Measurements from ENCODE around the gene MRTFA. TPM values are rescaled to one million over a fixed set of nuclear protein-coding genes. Genes with fewer than 3 reads are reported as not detected.

Gene MRTFA
- total RNA-seq, 1 donor from 2014 or later, result 48.9 TPM

- no peak overlapping the region for H3K27ac Mint-ChIP-seq
- peaks cover 28% of the 10 kb centered on the region for H3K4me1 Mint-ChIP-seq (ENCODE audit: low read depth)
- H3K27me3 Mint-ChIP-seq (ENCODE audit: low read depth), result no peaks in the 10 kb centered on the region
- peaks cover 4% of the 10 kb centered on the region for H3K36me3 Mint-ChIP-seq (ENCODE audit: low read depth)
- intact Hi-C loops (cut with micrococcal nuclease), result loop anchor here (2.0 kb wide), 1 partner anchor 42 kb away; no protein-coding TSS in a partner anchor
- DNase-seq (ENCODE audit: low spot score), result no peak
- no peaks in the 10 kb centered on the region for H3K9me3 Mint-ChIP-seq
- no peak overlapping the region for H3K4me3 Mint-ChIP-seq (ENCODE audit: low read depth)
Measured at GRCh38 chr22:40479126-40479800, 157.3 kb downstream of the MRTFA start.

DNA sequence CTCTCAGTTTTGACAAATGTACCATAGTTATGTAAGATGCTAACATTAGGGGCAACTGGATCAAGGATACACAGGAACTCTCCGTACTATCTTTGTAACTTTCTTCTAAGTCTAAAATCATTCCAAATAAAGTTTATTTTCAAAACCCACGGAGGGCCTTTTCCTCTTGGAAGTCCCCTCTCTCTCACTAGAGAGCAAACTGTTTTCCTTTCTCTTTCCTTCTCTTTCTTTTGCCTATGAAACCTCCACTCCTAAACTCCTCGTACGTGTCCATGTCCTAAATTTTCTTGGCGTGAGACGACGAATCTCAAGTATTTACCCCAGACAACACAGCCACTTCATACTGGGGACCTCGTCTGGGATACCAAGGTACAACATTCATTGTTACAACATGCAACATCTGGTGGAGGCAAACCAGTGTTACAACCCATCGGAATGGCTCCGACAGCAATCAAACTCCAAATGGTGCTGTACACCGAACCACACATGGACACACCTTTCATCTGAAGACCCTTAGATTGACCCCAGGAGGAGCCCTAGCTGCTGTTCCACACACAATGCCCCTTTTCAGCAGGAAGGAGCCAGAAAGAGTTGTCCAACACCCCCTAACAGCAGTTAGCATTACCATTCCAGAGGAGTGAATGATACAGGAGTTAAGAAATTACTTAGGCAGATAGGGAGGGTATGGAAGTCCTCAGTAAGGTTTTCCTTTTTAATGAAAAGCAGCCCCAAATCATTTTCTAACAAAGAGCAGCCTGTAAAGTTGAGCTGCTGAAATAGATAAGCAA, 158.0 kb downstream of the MRTFA start:
- Mint-ChIP-seq H3K27ac (no peak overlapping the region), H3K36me3 (ENCODE audit: low read depth) (peaks cover 4% of the 10 kb centered on the region), H3K27me3 (ENCODE audit: low read depth) (no peaks in the 10 kb centered on the region), H3K4me3 (ENCODE audit: low read depth) (no peak overlapping the region), H3K9me3 (no peaks in the 10 kb centered on the region), H3K4me1 (ENCODE audit: low read depth) (peaks cover 34% of the 10 kb centered on the region)
- DNase-seq (ENCODE audit: low spot score), result no peak
- intact Hi-C loops (cut with micrococcal nuclease), result loop anchor here (2.0 kb wide), 1 partner anchor 42 kb away; no protein-coding TSS in a partner anchor

DNA sequence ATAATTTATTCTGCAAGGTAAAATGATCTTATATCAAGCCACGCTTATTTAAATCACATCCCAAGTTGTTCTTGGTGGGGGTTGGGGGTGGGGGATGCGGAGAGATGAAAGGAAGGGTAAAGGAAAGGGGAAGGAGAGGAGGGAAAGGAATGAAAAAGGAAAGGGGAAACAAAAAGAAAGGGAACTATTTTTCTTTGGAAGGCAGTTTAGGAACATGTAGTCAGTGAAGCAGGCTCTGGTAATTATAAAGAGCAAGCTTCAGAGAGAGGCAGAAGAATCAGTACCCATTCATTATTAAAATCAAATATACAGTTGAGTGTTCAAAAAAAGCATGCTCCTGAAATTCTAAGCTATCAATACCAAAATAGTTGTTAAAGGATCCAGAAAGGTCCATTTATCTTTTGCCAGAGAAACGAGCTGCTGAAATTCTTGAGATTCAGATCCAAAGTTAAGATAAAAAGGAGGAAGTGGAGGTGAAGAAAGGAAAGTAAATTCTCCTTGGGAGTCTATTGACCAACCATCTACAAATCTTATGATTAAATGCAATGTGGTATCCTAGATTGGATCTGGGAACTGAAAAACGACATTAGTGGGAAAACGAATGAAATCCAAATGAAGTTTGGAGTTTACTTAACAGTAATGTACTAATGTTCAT, 158.7 kb downstream of the MRTFA start:
- no peak for DNase-seq (ENCODE audit: low spot score)
- no peak overlapping the region for H3K4me3 Mint-ChIP-seq (ENCODE audit: low read depth)
- peaks cover 4% of the 10 kb centered on the region for H3K36me3 Mint-ChIP-seq (ENCODE audit: low read depth)
- no peaks in the 10 kb centered on the region for H3K9me3 Mint-ChIP-seq
- peaks cover 36% of the 10 kb centered on the region for H3K4me1 Mint-ChIP-seq (ENCODE audit: low read depth)
- no peaks in the 10 kb centered on the region for H3K27me3 Mint-ChIP-seq (ENCODE audit: low read depth)
- H3K27ac Mint-ChIP-seq, result peak overlapping the region; percentile 44
- intact Hi-C loops (cut with micrococcal nuclease), result loop anchor here (2.0 kb wide), 1 partner anchor 41 kb away; no protein-coding TSS in a partner anchor

- no peaks in the 10 kb centered on the region for H3K27me3 Mint-ChIP-seq (ENCODE audit: low read depth)
- H3K4me1 Mint-ChIP-seq (ENCODE audit: low read depth), result peaks cover 39% of the 10 kb centered on the region
- peak overlapping the region; percentile 23 for H3K27ac Mint-ChIP-seq
- H3K36me3 Mint-ChIP-seq (ENCODE audit: low read depth), result no peaks in the 10 kb centered on the region
- no peaks in the 10 kb centered on the region for H3K9me3 Mint-ChIP-seq
- intact Hi-C loops (cut with micrococcal nuclease), result no loop called here
- no peak for DNase-seq (ENCODE audit: low spot score)
- H3K4me3 Mint-ChIP-seq (ENCODE audit: low read depth), result no peak overlapping the region
Measured at GRCh38 chr22:40476341-40476740, 160.2 kb downstream of the MRTFA start.

DNA sequence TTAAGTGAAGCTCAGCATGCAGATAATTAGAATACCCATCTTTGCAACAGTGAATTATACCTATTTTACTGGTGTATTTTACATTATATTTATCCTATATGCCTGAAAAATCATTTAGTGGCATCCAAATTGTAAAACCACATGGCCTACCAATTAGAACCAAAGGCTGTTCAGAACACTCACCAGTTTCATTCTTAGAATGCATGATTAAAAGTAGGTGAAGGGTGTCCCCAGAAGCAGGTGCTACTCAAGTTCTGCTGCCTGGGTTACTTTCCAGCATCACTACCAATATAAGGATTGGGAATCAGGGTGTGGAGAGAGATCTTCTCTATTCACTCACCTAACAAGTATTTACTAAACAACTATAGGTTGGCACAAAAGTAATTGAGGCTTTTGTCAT, 162.8 kb downstream of the MRTFA start:
- no peak for DNase-seq (ENCODE audit: low spot score)
- intact Hi-C loops (cut with micrococcal nuclease), result no loop called here
- Mint-ChIP-seq H3K9me3 (no peaks in the 10 kb centered on the region), H3K27me3 (ENCODE audit: low read depth) (no peaks in the 10 kb centered on the region), H3K4me1 (ENCODE audit: low read depth) (peaks cover 39% of the 10 kb centered on the region), H3K36me3 (ENCODE audit: low read depth) (peaks cover 3% of the 10 kb centered on the region), H3K4me3 (ENCODE audit: low read depth) (no peak overlapping the region), H3K27ac (no peak overlapping the region)

- H3K27ac Mint-ChIP-seq, result no peak overlapping the region
- intact Hi-C loops (cut with micrococcal nuclease), result no loop called here
Measured at GRCh38 chr22:40472579-40472978, 163.9 kb downstream of the MRTFA start.

GRCh38 chr22:40472051-40472450, 164.5 kb downstream of the MRTFA start:
- Mint-ChIP-seq H3K36me3 (ENCODE audit: low read depth) (peaks cover 3% of the 10 kb centered on the region), H3K27ac (no peak overlapping the region), H3K9me3 (no peaks in the 10 kb centered on the region), H3K27me3 (ENCODE audit: low read depth) (no peaks in the 10 kb centered on the region), H3K4me1 (ENCODE audit: low read depth) (peaks cover 39% of the 10 kb centered on the region), H3K4me3 (ENCODE audit: low read depth) (no peak overlapping the region)
- no peak for DNase-seq (ENCODE audit: low spot score)
- intact Hi-C loops (cut with micrococcal nuclease), result no loop called here

More at GRCh38 chr22:40472579-40472978, 163.9 kb downstream of the MRTFA start:
- peaks cover 35% of the 10 kb centered on the region for H3K4me1 Mint-ChIP-seq (ENCODE audit: low read depth)
- no peaks in the 10 kb centered on the region for H3K9me3 Mint-ChIP-seq
- H3K36me3 Mint-ChIP-seq (ENCODE audit: low read depth), result peaks cover 3% of the 10 kb centered on the region
- DNase-seq (ENCODE audit: low spot score), result no peak
- H3K27me3 Mint-ChIP-seq (ENCODE audit: low read depth), result no peaks in the 10 kb centered on the region
- H3K4me3 Mint-ChIP-seq (ENCODE audit: low read depth), result no peak overlapping the region

DNA sequence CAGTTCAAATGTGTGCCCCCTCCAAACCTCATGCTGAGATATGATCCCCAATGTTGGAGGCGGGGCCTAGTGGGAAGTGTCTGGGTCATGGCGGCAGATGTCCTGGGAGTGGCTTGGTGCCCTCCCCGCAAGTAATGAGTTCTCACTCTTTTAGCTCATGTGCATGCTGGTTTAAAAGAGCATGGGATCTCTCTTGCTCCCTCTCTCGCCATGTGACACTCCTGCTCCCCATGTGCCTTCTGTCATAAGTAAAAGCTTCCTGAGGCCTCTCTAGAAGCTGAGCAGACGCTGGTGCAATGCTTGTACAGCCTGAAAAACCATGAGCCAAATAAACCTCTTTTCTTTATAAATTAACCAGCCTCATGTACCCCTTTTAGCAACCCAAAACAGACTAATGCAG, 167.3 kb downstream of the MRTFA start:
- no peak overlapping the region for H3K27ac Mint-ChIP-seq
- intact Hi-C loops (cut with micrococcal nuclease), result no loop called here
- peaks cover 3% of the 10 kb centered on the region for H3K36me3 Mint-ChIP-seq (ENCODE audit: low read depth)
- no peaks in the 10 kb centered on the region for H3K9me3 Mint-ChIP-seq
- no peak overlapping the region for H3K4me3 Mint-ChIP-seq (ENCODE audit: low read depth)
- H3K27me3 Mint-ChIP-seq (ENCODE audit: low read depth), result no peaks in the 10 kb centered on the region
- DNase-seq (ENCODE audit: low spot score), result no peak
- H3K4me1 Mint-ChIP-seq (ENCODE audit: low read depth), result peaks cover 37% of the 10 kb centered on the region

- no peak overlapping the region for H3K4me3 Mint-ChIP-seq (ENCODE audit: low read depth)
Measured at GRCh38 chr22:40468616-40469015, 167.9 kb downstream of the MRTFA start.

GRCh38 chr22:40466976-40467375, 169.5 kb downstream of the MRTFA start:
- DNase-seq (ENCODE audit: low spot score), result no peak
- Mint-ChIP-seq H3K27me3 (ENCODE audit: low read depth) (no peaks in the 10 kb centered on the region), H3K27ac (no peak overlapping the region), H3K4me3 (ENCODE audit: low read depth) (no peak overlapping the region), H3K4me1 (ENCODE audit: low read depth) (peaks cover 37% of the 10 kb centered on the region), H3K36me3 (ENCODE audit: low read depth) (peaks cover 11% of the 10 kb centered on the region), H3K9me3 (no peaks in the 10 kb centered on the region)
- intact Hi-C loops (cut with micrococcal nuclease), result no loop called here

More at GRCh38 chr22:40468616-40469015, 167.9 kb downstream of the MRTFA start:
- H3K9me3 Mint-ChIP-seq, result no peaks in the 10 kb centered on the region
- DNase-seq (ENCODE audit: low spot score), result no peak
- H3K27me3 Mint-ChIP-seq (ENCODE audit: low read depth), result no peaks in the 10 kb centered on the region
- H3K4me1 Mint-ChIP-seq (ENCODE audit: low read depth), result peaks cover 32% of the 10 kb centered on the region
- no peak overlapping the region for H3K27ac Mint-ChIP-seq
- peaks cover 3% of the 10 kb centered on the region for H3K36me3 Mint-ChIP-seq (ENCODE audit: low read depth)
- intact Hi-C loops (cut with micrococcal nuclease), result no loop called here

GRCh38 chr22:40463683-40464082, 172.8 kb downstream of the MRTFA start:
- Mint-ChIP-seq H3K27me3 (ENCODE audit: low read depth) (no peaks in the 10 kb centered on the region), H3K9me3 (no peaks in the 10 kb centered on the region), H3K27ac (peak overlapping the region; percentile 98), H3K36me3 (ENCODE audit: low read depth) (peaks cover 30% of the 10 kb centered on the region), H3K4me1 (ENCODE audit: low read depth) (peaks cover 49% of the 10 kb centered on the region), H3K4me3 (ENCODE audit: low read depth) (peak overlapping the region; percentile 93)
- DNase-seq (ENCODE audit: low spot score), result no peak
- intact Hi-C loops (cut with micrococcal nuclease), result loop anchor here (2.0 to 5.0 kb wide), 2 partner anchors 34 to 63 kb away; no protein-coding TSS in a partner anchor

DNA sequence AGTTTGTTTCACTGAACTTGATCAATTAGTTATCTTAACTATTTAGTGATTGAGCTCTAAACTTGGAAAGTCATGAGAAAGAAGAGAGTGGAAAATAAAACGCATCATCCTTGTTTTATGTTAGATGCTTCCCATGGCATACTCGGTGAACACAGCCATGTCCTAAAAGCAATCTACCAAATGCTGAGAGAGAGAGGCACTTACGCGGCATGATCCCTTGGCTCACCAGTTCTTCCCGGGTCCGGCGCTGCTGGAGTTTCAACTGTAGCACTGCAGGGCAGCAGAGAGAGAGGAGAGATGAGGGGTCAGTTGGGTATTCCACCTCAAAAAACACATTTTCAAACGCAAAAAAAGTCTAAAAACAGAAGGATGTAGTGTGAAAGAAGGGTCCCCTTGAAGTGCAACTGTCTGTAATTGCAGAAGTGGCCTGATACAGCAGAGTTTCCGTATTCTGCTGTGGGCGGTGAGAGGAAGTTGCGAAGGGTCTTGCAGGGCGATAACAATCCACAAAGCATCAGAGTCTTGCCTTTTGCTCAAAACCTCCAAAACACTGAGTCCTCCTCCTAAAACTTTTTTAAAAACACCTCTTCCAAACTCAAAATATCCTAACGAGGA, 173.4 kb downstream of the MRTFA start:
- intact Hi-C loops (cut with micrococcal nuclease), result loop anchor here (2.0 to 5.0 kb wide), 2 partner anchors 34 to 62 kb away; no protein-coding TSS in a partner anchor
- Mint-ChIP-seq H3K9me3 (no peaks in the 10 kb centered on the region), H3K4me1 (ENCODE audit: low read depth) (peaks cover 51% of the 10 kb centered on the region)

More for the DNA sequence above, 173.4 kb downstream of the MRTFA start:
- Mint-ChIP-seq H3K27ac (peak overlapping the region; percentile 98), H3K36me3 (ENCODE audit: low read depth) (peaks cover 35% of the 10 kb centered on the region), H3K27me3 (ENCODE audit: low read depth) (no peaks in the 10 kb centered on the region), H3K4me3 (ENCODE audit: low read depth) (peak overlapping the region; percentile 93)
- DNase-seq (ENCODE audit: low spot score), result peak; percentile 47
